GM12878 (cell line): ENCODE data around the gene RHEB. TPM values are rescaled to one million over a fixed set of nuclear protein-coding genes. Genes with fewer than 3 reads are reported as not detected.

Experiments
- ATAC-seq: fragments of 200-7000 bp; cut with Tn5 transposase; 3 replicates; pipeline ENCODE4 v1.9.1; 2020; ENCODE audit warnings: mild to moderate bottlenecking, moderate library complexity
- BruUV-seq: library from RNA; stranded (reverse); fragments of 400-500 nt; replicated peaks from 2 replicates; lab custom pipeline; 2021; lab: Mats Ljungman, UMichigan
- CTCF ChIA-PET: fragments of 300-600 bp; sonication (Branson Sonifier 250); formaldehyde crosslinking; extraction: SDS; loops from one replicate; lab custom pipeline; 2021; ENCODE audit warnings: inconsistent platforms; lab: Yijun Ruan, JAX
- POLR2A ChIA-PET: fragments of 350-600 bp; formaldehyde crosslinking; extraction: SDS; loops from one replicate; lab custom pipeline; 2021; ENCODE audit warnings: inconsistent platforms; lab: Charles Lee
- RAD21 ChIA-PET: fragments of 300-600 bp; sonication (Branson Sonifier 250); formaldehyde crosslinking; loops from one replicate; lab custom pipeline; 2023; ENCODE audit warnings: antibody characterized with exemption; ENCODE audit not compliant: unreplicated experiment; lab: Charles Lee
- SMC1A ChIA-PET: fragments of 300-600 bp; sonication (Branson Sonifier 250); formaldehyde crosslinking; loops from one replicate; lab custom pipeline; 2023; ENCODE audit not compliant: unreplicated experiment, uncharacterized antibody; lab: Charles Lee
- DNase-seq: peaks from one replicate; pipeline ENCODE4 v3.0.0-alpha.2; 2011; ENCODE audit warnings: low read depth, low spot score
- FAIRE-seq: peaks from 3 replicates; lab custom pipeline; 2011; peaks lifted over from hg19 to GRCh38; lab: Jason Lieb, UNC
- H2AFZ ChIP-seq: 2 replicates; pipeline ENCODE4 v1.6.0; 2011; ENCODE audit warnings: low read depth, low read length, control low read depth; ENCODE audit not compliant: control insufficient read depth
- H3K27ac ChIP-seq: 2 replicates; pipeline ENCODE4 v1.5.1; 2011; ENCODE audit warnings: control low read depth; ENCODE audit not compliant: control insufficient read depth, insufficient read depth
- H3K27me3 ChIP-seq, 2 experiments: replicated peaks in 1 of 2; 2 replicates each; pipeline versions ENCODE4 v1.6.0 to v1.6.1; 2011; ENCODE audit warnings: low read length in 1 of 2; ENCODE audit not compliant: control insufficient read depth in 2 of 2, insufficient read depth in 2 of 2
- H3K36me3 ChIP-seq, 2 experiments: 2 replicates each; pipeline ENCODE4 v1.5.1; 2011; ENCODE audit warnings: low read length in 1 of 2; ENCODE audit not compliant: control insufficient read depth in 2 of 2, insufficient read depth in 2 of 2
- H3K4me1 ChIP-seq: 2 replicates; pipeline ENCODE4 v1.6.1; 2011; ENCODE audit warnings: mild to moderate bottlenecking, low read length, moderate library complexity, mixed read lengths; ENCODE audit not compliant: control insufficient read depth, insufficient read depth
- H3K4me2 ChIP-seq: 2 replicates; pipeline ENCODE4 v1.6.0; 2011; ENCODE audit warnings: control low read depth; ENCODE audit not compliant: control insufficient read depth, insufficient read depth
- H3K4me3 ChIP-seq: fragments of 200-600 bp; sonication (generic); 2 replicates; pipeline ENCODE4 v1.5.1; 2016
- H3K79me2 ChIP-seq: 2 replicates; pipeline ENCODE4 v1.6.0; 2011; ENCODE audit warnings: low read length; ENCODE audit not compliant: control insufficient read depth, insufficient read depth
- H3K9ac ChIP-seq: 2 replicates; pipeline ENCODE4 v1.8.0; 2011; ENCODE audit warnings: low read length, control low read depth, mixed read lengths; ENCODE audit not compliant: control insufficient read depth, insufficient read depth
- H3K9me3 ChIP-seq: replicated peaks from 3 replicates; pipeline ENCODE4 v1.5.1; 2011; ENCODE audit warnings: mild to moderate bottlenecking, low read length; ENCODE audit not compliant: control insufficient read depth, insufficient read depth
- H4K20me1 ChIP-seq: 2 replicates; pipeline ENCODE4 v1.6.0; 2011; ENCODE audit not compliant: control insufficient read depth, insufficient read depth
- BRCA1 ChIP-seq: IDR thresholded peaks from 2 replicates; pipeline ENCODE4 v1.6.1; 2011; ENCODE audit warnings: low read depth, low read length, improper control_type of control experiment
- JUNB ChIP-seq: IDR thresholded peaks from 2 replicates; pipeline ENCODE4 v1.6.1; 2016; ENCODE audit warnings: antibody characterized with exemption, mild to moderate bottlenecking
- NBN ChIP-seq: fragments of 450-650 bp; IDR thresholded peaks from 2 replicates; pipeline ENCODE4 v1.6.1; 2016
- NKRF ChIP-seq: fragments of 450-650 bp; conservative IDR thresholded peaks from 2 replicates; pipeline ENCODE4 v1.6.1; 2017; ENCODE audit warnings: mild to moderate bottlenecking, moderate library complexity
- PAX8 ChIP-seq: fragments of 450-650 bp; IDR thresholded peaks from 2 replicates; pipeline ENCODE4 v1.6.1; 2017; ENCODE audit warnings: mild to moderate bottlenecking, moderate library complexity
- SREBF2 ChIP-seq: IDR thresholded peaks from 2 replicates; pipeline ENCODE4 v1.6.1; 2012; ENCODE audit warnings: mild to moderate bottlenecking, low read length
- SRF ChIP-seq, 2 experiments: IDR thresholded peaks; 2 replicates each; pipeline ENCODE4 v1.6.1; 2011; ENCODE audit warnings: low read depth in 2 of 2, low read length in 2 of 2, mild to moderate bottlenecking in 1 of 2, moderate library complexity in 1 of 2
- WGBS: methylation state at CpG from one replicate; pipeline ENCODE4 v1.1.6; 2016; ENCODE audit warnings: low lambda C conversion rate; ENCODE audit not compliant: insufficient replicate concordance, insufficient coverage; ENCODE audit errors: missing lambda C conversion rate; 5-methylcytosine and 5-hydroxymethylcytosine counted together
- in situ Hi-C: fragments of 300-500 bp; cut with MboI; formaldehyde crosslinking; loops from 9 replicates; pipeline ENCODE4 v1.14.3; 2018; ENCODE audit warnings: mixed read lengths
- intact Hi-C: fragments of 100-400 bp; cut with micrococcal nuclease; formaldehyde crosslinking; loops from one replicate; pipeline ENCODE4 v1.14.2; 2022; ENCODE audit not compliant: unreplicated experiment
- polyA plus RNA-seq, 11 experiments: library from polyadenylated mRNA; depleted of rRNA in 4 of 11; unstranded in 6 of 11; stranded (reverse) in 5 of 11; fragments of >200 nt; fragmentation: Nextera tagmentation in 4 of 11; fragmentation: Illumina TruSeq in 1 of 11; extraction: Ambion mirVana in 4 of 11; extraction: Trizol in 1 of 11; gene quantifications; 1 replicate in 1 of 11; 2 replicates in 10 of 11; pipeline versions ENCODE4 v1.2.1 to v1.2.3, GENCODE V29; 2011 to 2016; ENCODE audit warnings: inconsistent platforms in 2 of 11, missing spikeins in 2 of 11, low read depth in 1 of 11
- total RNA-seq, 4 experiments: library from RNA; depleted of rRNA in 3 of 4; stranded (reverse); fragments of >200 nt in 3 of 4; fragmentation: Illumina TruSeq in 1 of 4; extraction: Trizol in 1 of 4; gene quantifications; 2 replicates each; pipeline versions ENCODE4 v1.2.1 to v1.2.3, GENCODE V29; 2013 to 2021
- TF ChIP-seq, protein P1 (sequence below), 3 experiments: IDR thresholded peaks in 2 of 3; conservative IDR thresholded peaks in 1 of 3; 2 replicates each; pipeline ENCODE4 v1.5.1; 2011; ENCODE audit warnings: low read depth in 3 of 3, low read length in 3 of 3, mild to moderate bottlenecking in 3 of 3, control low read depth in 2 of 3, moderate library complexity in 2 of 3, inconsistent platforms in 1 of 3, mixed read lengths in 1 of 3; ENCODE audit not compliant: control insufficient read depth in 2 of 3, insufficient read depth in 1 of 3; ENCODE audit errors: extremely low read depth in 1 of 3
- TF ChIP-seq, protein P2 (sequence below): fragments of 150-350 bp; IDR thresholded peaks from 2 replicates; pipeline ENCODE4 v1.6.1; 2016; ENCODE audit warnings: low read depth, low read length
- TF ChIP-seq, protein P3 (sequence below): IDR thresholded peaks from 2 replicates; pipeline ENCODE4 v1.6.1; 2012; ENCODE audit warnings: low read depth, low read length, improper control_type of control experiment

The RHEB gene
- total and polyA plus RNA-seq, 10 of the 15 experiments (the other 5 are each of a cell fraction or from before 2014, with no cell fraction given), result 6.2 to 67.8 (median 38.0) TPM

DNA sequence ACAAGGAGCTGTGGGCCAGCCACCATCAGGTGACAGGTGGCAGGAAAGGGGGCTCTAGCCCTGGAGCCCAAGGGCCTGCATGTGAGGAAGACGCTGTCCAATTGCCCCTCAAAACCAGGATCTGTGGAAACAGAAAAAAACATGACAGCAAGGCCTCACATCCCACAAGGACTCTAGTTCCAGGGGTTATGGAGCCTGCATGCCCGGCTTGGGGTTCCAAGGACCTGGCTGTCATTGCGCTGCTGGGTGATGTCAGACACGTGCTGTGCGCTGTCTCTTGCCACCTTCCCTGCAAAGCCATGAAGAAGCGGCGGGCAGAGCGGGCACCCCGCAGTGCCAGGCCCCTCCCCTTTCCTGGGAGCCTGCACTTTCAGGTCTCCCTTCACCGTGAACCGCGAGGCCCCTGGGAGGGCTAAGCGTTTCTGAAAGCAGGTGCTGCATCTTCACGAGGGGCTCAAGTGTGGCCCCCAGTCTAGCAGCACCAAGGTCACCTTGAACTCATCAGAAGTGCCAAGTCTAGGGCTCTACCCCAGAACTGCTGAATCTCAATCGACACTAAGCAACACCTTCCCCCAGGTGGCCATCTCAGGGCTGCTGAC lies 64.7 kb downstream of the RHEB start (continued):
- TF ChIP-seq, protein P1, sequence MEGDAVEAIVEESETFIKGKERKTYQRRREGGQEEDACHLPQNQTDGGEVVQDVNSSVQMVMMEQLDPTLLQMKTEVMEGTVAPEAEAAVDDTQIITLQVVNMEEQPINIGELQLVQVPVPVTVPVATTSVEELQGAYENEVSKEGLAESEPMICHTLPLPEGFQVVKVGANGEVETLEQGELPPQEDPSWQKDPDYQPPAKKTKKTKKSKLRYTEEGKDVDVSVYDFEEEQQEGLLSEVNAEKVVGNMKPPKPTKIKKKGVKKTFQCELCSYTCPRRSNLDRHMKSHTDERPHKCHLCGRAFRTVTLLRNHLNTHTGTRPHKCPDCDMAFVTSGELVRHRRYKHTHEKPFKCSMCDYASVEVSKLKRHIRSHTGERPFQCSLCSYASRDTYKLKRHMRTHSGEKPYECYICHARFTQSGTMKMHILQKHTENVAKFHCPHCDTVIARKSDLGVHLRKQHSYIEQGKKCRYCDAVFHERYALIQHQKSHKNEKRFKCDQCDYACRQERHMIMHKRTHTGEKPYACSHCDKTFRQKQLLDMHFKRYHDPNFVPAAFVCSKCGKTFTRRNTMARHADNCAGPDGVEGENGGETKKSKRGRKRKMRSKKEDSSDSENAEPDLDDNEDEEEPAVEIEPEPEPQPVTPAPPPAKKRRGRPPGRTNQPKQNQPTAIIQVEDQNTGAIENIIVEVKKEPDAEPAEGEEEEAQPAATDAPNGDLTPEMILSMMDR (IDR thresholded peaks at IDR 0.05 in 2 of 3, conservative IDR thresholded peaks at IDR 0.05 in 1 of 3; ENCODE audit: control insufficient read depth in 2 of 3, extremely low read depth in 1 of 3, insufficient read depth in 1 of 3, low read depth in 3 of 3, low read length in 3 of 3), result no peak
- TF ChIP-seq NBN (no peak), SRF (IDR thresholded peaks at IDR 0.05; ENCODE audit: low read depth in 2 of 2, low read length in 2 of 2) (no peak), JUNB (no peak)
- TF ChIP-seq, protein P2, sequence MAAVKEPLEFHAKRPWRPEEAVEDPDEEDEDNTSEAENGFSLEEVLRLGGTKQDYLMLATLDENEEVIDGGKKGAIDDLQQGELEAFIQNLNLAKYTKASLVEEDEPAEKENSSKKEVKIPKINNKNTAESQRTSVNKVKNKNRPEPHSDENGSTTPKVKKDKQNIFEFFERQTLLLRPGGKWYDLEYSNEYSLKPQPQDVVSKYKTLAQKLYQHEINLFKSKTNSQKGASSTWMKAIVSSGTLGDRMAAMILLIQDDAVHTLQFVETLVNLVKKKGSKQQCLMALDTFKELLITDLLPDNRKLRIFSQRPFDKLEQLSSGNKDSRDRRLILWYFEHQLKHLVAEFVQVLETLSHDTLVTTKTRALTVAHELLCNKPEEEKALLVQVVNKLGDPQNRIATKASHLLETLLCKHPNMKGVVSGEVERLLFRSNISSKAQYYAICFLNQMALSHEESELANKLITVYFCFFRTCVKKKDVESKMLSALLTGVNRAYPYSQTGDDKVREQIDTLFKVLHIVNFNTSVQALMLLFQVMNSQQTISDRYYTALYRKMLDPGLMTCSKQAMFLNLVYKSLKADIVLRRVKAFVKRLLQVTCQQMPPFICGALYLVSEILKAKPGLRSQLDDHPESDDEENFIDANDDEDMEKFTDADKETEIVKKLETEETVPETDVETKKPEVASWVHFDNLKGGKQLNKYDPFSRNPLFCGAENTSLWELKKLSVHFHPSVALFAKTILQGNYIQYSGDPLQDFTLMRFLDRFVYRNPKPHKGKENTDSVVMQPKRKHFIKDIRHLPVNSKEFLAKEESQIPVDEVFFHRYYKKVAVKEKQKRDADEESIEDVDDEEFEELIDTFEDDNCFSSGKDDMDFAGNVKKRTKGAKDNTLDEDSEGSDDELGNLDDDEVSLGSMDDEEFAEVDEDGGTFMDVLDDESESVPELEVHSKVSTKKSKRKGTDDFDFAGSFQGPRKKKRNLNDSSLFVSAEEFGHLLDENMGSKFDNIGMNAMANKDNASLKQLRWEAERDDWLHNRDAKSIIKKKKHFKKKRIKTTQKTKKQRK, result no peak

- no peak overlapping the region for H3K27ac ChIP-seq
- no peaks in the 10 kb centered on the region for H3K27me3 ChIP-seq
- H4K20me1 ChIP-seq, result no peaks in the 10 kb centered on the region
- no peak for FAIRE-seq
- no peak overlapping the region for H2AFZ ChIP-seq
- H3K4me3 ChIP-seq, result no peak overlapping the region
- no peak for TF ChIP-seq PAX8
- no peak for TF ChIP-seq NKRF
- no peak for TF ChIP-seq SREBF2
- TF ChIP-seq, protein P3, sequence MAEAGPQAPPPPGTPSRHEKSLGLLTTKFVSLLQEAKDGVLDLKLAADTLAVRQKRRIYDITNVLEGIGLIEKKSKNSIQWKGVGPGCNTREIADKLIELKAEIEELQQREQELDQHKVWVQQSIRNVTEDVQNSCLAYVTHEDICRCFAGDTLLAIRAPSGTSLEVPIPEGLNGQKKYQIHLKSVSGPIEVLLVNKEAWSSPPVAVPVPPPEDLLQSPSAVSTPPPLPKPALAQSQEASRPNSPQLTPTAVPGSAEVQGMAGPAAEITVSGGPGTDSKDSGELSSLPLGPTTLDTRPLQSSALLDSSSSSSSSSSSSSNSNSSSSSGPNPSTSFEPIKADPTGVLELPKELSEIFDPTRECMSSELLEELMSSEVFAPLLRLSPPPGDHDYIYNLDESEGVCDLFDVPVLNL, result no peak
- TF ChIP-seq BRCA1, result no peak
- TF ChIP-seq, all 136 proteins: peak for 0
- DNase-seq (no peak), ATAC-seq (no peak)
- Histone ChIP-seq H3K4me2 (no peak overlapping the region), H3K36me3 (no peaks in the 10 kb centered on the region), H3K4me1 (no peaks in the 10 kb centered on the region), H3K79me2 (no peaks in the 10 kb centered on the region), H3K9ac (no peak overlapping the region), H3K9me3 (no peaks in the 10 kb centered on the region; the same call in 2 of the 3 replicates)
- intact Hi-C loops, result no loop called here
- in situ Hi-C loops, result no loop called here
- SMC1A ChIA-PET, result no interaction called here
- no TSS peak for BruUV-seq
- CTCF ChIA-PET, result no interaction called here
- RAD21 ChIA-PET, result no interaction called here
- 73% methylated on average over 14 of the region's 14 CpGs for WGBS
- POLR2A ChIA-PET, result no interaction called here
Measured at GRCh38 chr7:151454305-151454704, 65.4 kb downstream of the RHEB start.
